Measurements from ENCODE around the gene OBSL1. TPM values are rescaled to one million over a fixed set of nuclear protein-coding genes. Genes with fewer than 3 reads are reported as not detected.

OBSL1 gene
- total RNA-seq, 4 donors from 2014 or later: 53.2 to 146 (median 113) TPM

DNA sequence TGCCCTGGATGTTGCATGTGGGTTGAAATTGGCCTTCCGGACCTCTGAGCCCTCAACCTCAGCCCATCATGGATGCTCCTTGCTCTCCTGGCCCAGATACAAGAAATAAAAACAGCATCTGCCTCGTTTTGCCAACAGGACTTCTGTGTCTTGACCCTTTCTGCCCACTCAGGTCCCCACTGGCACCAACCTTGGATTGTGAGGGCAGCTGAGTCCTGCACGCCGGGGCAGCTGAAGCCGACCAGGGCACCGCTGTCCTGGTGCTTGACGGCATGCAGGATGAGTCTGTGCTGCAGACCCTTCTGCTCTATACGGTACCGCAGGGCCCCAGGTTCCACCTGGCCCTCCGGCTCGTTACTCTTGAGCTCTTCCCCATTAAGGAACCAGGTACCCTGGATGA is 4.7 kb downstream of the OBSL1 start:
- TF ChIP-seq, protein P1, sequence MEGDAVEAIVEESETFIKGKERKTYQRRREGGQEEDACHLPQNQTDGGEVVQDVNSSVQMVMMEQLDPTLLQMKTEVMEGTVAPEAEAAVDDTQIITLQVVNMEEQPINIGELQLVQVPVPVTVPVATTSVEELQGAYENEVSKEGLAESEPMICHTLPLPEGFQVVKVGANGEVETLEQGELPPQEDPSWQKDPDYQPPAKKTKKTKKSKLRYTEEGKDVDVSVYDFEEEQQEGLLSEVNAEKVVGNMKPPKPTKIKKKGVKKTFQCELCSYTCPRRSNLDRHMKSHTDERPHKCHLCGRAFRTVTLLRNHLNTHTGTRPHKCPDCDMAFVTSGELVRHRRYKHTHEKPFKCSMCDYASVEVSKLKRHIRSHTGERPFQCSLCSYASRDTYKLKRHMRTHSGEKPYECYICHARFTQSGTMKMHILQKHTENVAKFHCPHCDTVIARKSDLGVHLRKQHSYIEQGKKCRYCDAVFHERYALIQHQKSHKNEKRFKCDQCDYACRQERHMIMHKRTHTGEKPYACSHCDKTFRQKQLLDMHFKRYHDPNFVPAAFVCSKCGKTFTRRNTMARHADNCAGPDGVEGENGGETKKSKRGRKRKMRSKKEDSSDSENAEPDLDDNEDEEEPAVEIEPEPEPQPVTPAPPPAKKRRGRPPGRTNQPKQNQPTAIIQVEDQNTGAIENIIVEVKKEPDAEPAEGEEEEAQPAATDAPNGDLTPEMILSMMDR (IDR thresholded peaks at IDR 0.05): no peak
- no peak for TF ChIP-seq POLR2A (IDR thresholded peaks at IDR 0.05)
- intact Hi-C loops (cut with DNase I; ENCODE audit: low total_unique reads): loop anchor here (10.0 kb wide), 1 partner anchor 68 kb away; no protein-coding TSS in a partner anchor
- Histone ChIP-seq H3K4me3 (no peak overlapping the region), H3K4me1 (peaks cover 0 to 6% of the 10 kb centered on the region in 2 donors), H3K27me3 (no peaks in the 10 kb centered on the region), H3K27ac (no peak overlapping the region), H3K36me3 (no peaks in the 10 kb centered on the region), H3K9me3 (no peaks in the 10 kb centered on the region)
- no peak for DNase-seq

DNA sequence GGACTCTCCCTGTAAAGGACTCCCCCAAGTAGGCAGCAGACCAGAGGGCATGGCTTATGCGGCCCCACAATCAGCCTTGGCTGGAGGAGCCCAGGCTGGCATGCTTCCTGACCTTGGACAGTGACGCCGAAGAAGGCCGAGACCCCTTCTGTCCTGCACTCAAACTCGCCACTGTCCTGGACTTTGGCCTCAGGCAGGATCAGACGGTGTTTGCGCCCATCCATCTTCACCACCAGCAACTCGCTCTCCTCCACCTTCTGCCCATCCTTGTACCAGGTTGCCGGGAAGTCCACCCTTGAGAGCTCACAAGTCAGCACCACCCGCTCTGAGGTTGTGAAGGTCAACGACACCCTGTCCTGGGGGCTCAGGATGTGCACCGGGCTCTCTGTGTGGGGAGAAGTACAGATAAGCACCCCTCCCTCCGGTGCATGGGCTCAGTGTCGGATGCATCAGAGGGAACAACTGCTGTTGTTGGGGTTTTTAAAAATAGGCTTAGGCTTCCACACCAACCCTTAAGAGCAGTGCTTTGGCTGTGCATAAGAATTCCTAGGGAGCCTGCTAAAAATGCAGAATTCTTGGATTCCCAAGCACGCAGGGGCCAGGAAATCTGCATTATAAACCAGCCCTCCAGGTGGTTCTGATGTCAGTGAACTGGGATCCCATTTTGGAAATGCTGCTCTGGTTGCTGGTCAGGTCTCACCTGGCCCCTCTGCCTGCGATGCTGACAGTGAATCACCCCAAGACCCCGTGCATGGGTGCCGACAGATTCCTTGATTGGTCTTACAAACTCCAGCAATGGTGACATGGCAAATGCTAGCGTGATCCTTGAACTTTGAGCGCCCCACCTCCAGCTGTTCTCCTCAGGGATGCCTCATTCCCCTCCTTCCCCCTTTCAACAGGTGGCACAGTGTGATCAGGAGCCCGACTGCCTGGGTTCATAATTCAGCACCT is 5.9 kb downstream of the OBSL1 start:
- no peak for DNase-seq
- no peaks in the 10 kb centered on the region for H3K36me3 ChIP-seq

DNA sequence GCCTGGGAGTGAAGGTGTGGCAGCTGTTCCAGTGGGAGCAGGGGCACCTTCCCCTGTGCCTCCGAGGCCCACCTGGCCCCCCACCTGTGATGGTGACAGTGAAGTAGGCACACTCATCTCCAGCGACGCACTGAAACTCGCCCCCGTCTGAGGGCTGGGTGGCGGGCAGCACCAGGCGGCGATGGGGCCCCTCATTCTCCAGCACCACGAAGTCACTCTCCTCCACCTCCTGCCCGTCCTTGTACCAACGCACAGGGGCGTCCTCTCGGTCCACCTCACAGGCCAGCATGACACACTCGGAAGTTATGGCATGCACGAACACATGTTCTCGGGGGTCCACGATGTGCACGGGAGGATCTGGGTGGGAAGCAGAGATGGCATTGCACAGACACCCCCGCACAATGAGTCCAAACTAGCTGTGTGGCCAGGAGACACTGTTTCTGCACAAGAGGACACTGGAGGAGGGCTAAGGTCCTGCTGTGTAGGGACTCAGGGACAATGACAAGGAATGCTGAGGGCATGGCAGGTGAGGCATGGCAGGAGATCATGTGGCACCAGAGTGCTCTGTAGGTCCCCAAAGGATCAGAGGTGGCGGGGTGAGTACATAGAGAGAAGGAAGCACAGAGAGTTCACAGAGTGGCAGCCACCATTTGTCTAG is 7.9 kb downstream of the OBSL1 start:
- intact Hi-C loops (cut with DNase I; ENCODE audit: low total_unique reads): loop anchor here (10.0 kb wide), 1 partner anchor 71 kb away; no protein-coding TSS in a partner anchor
- no peak for TF ChIP-seq POLR2A (IDR thresholded peaks at IDR 0.05)
- TF ChIP-seq, protein P1 (IDR thresholded peaks at IDR 0.05): no peak
- Histone ChIP-seq H3K36me3 (no peaks in the 10 kb centered on the region), H3K4me1 (no peaks in the 10 kb centered on the region), H3K4me3 (no peak overlapping the region), H3K27me3 (no peaks in the 10 kb centered on the region), H3K9me3 (no peaks in the 10 kb centered on the region), H3K27ac (no peak overlapping the region)
- no peak for DNase-seq

More for the DNA sequence above, 5.9 kb downstream of the OBSL1 start:
- intact Hi-C loops (cut with DNase I; ENCODE audit: low total_unique reads): loop anchor here (10.0 kb wide), 1 partner anchor 69 kb away; no protein-coding TSS in a partner anchor
- TF ChIP-seq, protein P1 (IDR thresholded peaks at IDR 0.05): no peak
- no peak for TF ChIP-seq POLR2A (IDR thresholded peaks at IDR 0.05)
- Histone ChIP-seq H3K27me3 (no peaks in the 10 kb centered on the region), H3K4me3 (no peak overlapping the region), H3K4me1 (peaks cover 0 to 6% of the 10 kb centered on the region in 2 donors), H3K27ac (no peak overlapping the region), H3K9me3 (no peaks in the 10 kb centered on the region)

DNA sequence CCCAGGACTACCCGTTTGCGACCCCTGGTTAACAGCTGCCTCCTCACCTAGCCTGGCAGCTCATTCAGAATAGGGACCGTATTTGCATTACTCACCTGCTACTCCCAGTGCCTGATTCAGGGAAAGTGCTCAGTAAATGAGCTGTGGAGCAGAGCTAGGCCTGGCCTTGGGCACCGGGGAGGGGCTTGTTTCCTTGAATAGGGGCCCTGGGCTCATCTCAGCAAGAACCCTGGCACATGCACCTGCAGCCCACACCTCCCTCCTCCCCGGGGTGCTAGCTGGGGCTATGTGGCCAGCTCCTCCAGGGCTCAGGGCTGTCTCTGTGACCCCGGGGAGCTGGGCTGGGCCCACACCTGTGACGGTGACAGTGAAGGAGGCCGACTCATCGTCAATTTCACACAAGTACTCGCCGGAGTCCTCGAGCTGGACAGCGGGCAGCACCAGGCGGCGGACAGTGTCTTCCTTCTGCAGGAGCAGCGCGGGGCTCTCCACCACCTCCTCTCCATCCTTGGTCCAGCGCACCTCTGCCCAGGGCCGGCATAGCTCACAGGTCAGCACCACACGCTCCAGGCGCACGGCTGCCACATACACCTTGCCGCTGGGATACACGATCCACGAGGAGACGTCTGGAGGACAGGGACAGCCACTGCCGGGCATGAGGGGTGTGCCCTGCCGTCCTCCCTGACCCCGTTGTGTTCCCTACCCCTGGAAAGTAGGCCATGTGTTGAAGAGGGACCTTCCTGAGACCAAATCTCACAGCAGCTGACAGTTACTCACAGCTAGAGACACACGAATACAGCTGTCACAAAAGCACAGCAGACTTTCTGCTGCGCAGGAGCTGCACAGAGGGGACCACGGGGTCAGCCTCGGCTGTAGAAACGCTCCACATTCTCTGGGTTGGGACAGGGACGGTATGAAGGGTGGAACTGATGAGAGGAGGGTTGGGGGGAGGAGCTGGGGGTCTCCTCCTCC is 9.0 kb downstream of the OBSL1 start:
- intact Hi-C loops (cut with DNase I; ENCODE audit: low total_unique reads): loop anchor here (10.0 kb wide), 1 partner anchor 72 kb away; no protein-coding TSS in a partner anchor
- no peak overlapping the region for H3K4me3 ChIP-seq
- no peak for DNase-seq
- H3K4me1 ChIP-seq: no peaks in the 10 kb centered on the region
- H3K27me3 ChIP-seq: no peaks in the 10 kb centered on the region
- no peaks in the 10 kb centered on the region for H3K36me3 ChIP-seq
- no peak for TF ChIP-seq POLR2A (IDR thresholded peaks at IDR 0.05)
- TF ChIP-seq, protein P1 (IDR thresholded peaks at IDR 0.05): no peak
- no peak overlapping the region for H3K27ac ChIP-seq
- no peaks in the 10 kb centered on the region for H3K9me3 ChIP-seq
